Vagina (tissue), 2 donors: ENCODE measurements around the gene NRGN.

Experiments
- POLR2AphosphoS5 ChIP-seq, 2 donors: sonication (generic); formaldehyde crosslinking; IDR thresholded peaks; one replicate each; pipeline ENCODE4 v1.9.0; 2017; ENCODE audit warnings: antibody characterized with exemption in 2 of 2, mild to moderate bottlenecking in 2 of 2, low read depth in 1 of 2; ENCODE audit not compliant: insufficient read depth in 1 of 2
- TF ChIP-seq, protein P1 (sequence below), 3 experiments: fragments of 450-650 bp in 2 of 3; fragments of 200-600 bp in 1 of 3; sonication (generic) in 1 of 3; IDR thresholded peaks; one replicate each; pipeline ENCODE4 v1.5.1; 2017 to 2019; ENCODE audit warnings: antibody characterized with exemption in 3 of 3, mild to moderate bottlenecking in 2 of 3, moderate library complexity in 2 of 3

DNA sequence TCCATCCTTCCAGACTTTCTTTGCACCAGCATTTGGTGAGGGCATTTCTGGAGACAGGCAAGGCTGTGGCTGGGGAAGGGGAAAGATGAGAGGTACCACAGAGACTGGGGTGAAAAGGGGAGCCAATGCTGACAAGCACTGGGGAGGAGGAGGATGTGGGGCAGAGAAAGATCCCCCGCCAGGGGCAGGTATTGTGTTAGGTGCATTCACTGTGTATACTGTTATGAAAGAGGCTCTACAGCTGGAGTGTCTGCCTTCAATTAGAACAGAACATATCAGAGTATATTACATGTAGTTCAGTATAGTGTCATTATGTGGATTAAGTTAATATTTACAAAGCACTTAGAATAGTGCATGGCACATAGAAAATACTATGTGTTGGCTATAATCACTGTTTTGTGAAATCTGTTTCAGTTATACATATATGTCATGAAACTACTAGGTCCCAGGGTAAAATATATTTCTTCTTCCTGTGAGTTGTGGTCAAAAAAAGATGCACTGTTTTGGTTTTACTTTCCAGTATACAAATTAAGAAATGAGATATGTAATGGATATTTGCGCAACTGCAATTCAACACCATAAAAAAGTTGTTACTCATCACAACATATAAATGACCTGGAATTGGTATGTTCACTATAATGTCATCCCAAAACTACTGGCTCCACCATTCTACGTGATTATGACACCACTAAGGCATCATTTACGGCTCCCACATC lies 52.0 kb downstream of the NRGN start:
- TF ChIP-seq, protein P1, sequence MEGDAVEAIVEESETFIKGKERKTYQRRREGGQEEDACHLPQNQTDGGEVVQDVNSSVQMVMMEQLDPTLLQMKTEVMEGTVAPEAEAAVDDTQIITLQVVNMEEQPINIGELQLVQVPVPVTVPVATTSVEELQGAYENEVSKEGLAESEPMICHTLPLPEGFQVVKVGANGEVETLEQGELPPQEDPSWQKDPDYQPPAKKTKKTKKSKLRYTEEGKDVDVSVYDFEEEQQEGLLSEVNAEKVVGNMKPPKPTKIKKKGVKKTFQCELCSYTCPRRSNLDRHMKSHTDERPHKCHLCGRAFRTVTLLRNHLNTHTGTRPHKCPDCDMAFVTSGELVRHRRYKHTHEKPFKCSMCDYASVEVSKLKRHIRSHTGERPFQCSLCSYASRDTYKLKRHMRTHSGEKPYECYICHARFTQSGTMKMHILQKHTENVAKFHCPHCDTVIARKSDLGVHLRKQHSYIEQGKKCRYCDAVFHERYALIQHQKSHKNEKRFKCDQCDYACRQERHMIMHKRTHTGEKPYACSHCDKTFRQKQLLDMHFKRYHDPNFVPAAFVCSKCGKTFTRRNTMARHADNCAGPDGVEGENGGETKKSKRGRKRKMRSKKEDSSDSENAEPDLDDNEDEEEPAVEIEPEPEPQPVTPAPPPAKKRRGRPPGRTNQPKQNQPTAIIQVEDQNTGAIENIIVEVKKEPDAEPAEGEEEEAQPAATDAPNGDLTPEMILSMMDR (IDR thresholded peaks at IDR 0.05) = no peak
- TF ChIP-seq POLR2AphosphoS5 (IDR thresholded peaks at IDR 0.05; ENCODE audit: insufficient read depth in 1 of 2, low read depth in 1 of 2) = no peak
